H1 (cell line): Measurements from ENCODE around the gene GSTT2. TPM values are rescaled to one million over a fixed set of nuclear protein-coding genes. Genes with fewer than 3 reads are reported as not detected.

Experiments used
- polyA plus RNA-seq, 7 experiments: library from polyadenylated mRNA; depleted of rRNA in 3 of 7; stranded (reverse) in 5 of 7; unstranded in 2 of 7; fragments of >200 nt in 5 of 7; fragments of 200-250 nt in 2 of 7; gene quantifications; 1 replicate in 5 of 7; 2 replicates in 1 of 7; 4 replicates in 1 of 7; pipeline versions ENCODE4 v1.2.1 to v1.2.3, GENCODE V29; 2011 to 2013; ENCODE audit warnings: missing spikeins in 2 of 7, mixed read lengths in 2 of 7
- total RNA-seq: library from RNA; stranded (reverse); fragmentation: NEBNext Ultra II Directional; extraction: Animal tissue kit (Norgen Biotek cat#: 25700); gene quantifications from 2 replicates; pipeline ENCODE4 v1.2.1, GENCODE V29; 2021
- TF ChIP-seq, protein P1 (sequence below): IDR thresholded peaks from 2 replicates; pipeline ENCODE4 v1.6.1; 2012; ENCODE audit warnings: low read length, inconsistent platforms

Gene GSTT2
- total and polyA plus RNA-seq, 2 of the 8 experiments (the other 6 are each of a cell fraction or from before 2014, with no cell fraction given): 1.1 to 1.5 TPM

DNA sequence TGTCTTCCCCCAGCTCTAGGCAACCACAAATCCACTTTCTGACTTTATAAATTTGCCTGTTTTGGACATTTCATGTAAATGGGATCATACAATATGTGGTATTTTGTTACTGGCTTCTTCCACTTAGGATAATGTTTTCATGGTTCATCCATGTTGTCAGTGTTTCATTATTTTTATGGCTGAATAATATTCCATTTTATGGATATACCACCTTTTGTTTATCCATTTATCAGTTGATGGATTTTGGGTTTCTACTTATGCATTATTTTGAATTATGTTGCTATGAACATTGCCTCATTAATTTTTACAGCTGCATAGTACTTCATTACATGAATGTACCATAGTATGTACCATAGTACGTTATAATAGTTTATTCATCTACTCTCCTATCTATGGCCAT is 36.2 kb downstream of the GSTT2 start (continued):
- TF ChIP-seq, protein P1, sequence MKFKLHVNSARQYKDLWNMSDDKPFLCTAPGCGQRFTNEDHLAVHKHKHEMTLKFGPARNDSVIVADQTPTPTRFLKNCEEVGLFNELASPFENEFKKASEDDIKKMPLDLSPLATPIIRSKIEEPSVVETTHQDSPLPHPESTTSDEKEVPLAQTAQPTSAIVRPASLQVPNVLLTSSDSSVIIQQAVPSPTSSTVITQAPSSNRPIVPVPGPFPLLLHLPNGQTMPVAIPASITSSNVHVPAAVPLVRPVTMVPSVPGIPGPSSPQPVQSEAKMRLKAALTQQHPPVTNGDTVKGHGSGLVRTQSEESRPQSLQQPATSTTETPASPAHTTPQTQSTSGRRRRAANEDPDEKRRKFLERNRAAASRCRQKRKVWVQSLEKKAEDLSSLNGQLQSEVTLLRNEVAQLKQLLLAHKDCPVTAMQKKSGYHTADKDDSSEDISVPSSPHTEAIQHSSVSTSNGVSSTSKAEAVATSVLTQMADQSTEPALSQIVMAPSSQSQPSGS: no peak
